NCI-H1092 treated with DMSO at 0.1 percent for 48 hours (cell line): Measurements from ENCODE around the gene SUPV3L1.
A peak's percentile ranks its signal among the peaks of the same experiment; 100 is the strongest.
"Not testable (repeated sequence)": the region's sequence is repeated elsewhere in the genome, so short reads cannot be mapped to it uniquely, and the experiment has no call there.

Experiments
- DNase-seq: peaks from one replicate; lab custom pipeline; 2025; lab: John Stamatoyannopoulos, UW

The SUPV3L1 gene

DNA sequence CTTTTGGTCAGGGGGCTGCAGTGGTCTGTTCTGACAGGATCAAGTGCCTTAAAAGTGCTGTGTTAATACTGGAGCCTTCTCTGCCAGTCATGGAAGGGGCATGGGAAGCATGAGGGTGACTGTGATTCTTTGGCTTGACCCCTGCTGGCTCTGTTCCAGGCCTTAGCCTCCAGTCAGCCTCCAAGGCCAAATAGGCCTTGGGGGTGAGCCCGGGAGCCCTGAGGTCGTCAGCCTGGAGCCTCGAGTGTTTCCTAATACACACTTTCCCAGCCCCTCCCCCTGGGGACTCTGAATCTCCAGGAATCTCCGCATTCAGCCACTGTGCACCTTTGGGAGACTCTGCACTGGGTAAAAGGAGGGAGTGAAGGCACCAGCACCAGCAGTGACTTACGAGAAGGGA lies 50.1 kb downstream of the SUPV3L1 start:
- no peak for DNase-seq

DNA sequence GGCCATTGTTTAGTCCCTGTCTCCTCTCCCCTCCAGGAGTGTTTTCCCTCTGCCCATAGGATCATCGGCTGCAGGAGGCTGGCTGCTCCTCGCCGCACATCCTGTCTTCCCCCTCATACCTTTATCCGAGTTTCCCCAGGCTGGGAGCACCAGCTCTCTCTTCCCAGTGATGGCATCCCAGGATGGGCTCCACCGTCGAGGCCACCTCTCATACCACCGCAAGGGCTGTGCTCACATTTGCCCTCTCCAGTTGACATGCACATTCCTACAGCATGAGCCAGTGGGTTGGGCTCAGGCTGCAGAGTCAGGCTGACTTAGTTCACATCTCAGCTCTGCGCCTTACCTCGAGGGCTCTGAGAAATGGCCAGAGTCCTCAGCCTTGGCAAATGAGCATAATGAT lies 52.2 kb downstream of the SUPV3L1 start:
- no peak for DNase-seq

DNA sequence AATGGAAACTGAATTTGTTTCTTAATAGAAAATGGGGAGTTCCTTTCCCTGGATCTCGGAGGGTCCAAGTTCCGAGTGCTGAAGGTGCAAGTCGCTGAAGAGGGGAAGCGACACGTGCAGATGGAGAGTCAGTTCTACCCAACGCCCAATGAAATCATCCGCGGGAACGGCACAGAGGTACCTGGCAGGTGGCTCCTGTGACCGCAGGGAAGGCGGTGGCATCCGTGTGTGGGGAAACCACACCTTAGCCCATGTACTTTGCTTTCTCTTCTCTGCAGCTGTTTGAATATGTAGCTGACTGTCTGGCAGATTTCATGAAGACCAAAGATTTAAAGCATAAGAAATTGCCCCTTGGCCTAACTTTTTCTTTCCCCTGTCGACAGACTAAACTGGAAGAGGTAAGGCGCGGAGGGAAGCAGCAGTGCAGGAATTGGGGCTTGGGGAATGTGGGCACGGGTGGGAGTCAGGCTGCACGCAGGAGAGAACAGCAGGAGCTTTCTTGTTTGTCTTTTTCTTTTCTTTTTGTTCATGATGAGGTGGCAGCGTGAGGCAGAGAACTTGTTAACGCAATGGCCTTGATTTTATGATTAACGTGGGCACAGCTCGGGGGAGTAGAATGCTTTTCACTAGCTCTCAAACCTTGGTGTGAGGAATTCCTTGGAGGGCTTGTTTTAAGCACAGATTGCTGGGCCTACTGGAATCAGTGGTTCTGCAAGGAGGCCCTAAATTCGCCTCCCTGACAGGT lies 52.9 kb downstream of the SUPV3L1 start:
- no peak for DNase-seq

DNA sequence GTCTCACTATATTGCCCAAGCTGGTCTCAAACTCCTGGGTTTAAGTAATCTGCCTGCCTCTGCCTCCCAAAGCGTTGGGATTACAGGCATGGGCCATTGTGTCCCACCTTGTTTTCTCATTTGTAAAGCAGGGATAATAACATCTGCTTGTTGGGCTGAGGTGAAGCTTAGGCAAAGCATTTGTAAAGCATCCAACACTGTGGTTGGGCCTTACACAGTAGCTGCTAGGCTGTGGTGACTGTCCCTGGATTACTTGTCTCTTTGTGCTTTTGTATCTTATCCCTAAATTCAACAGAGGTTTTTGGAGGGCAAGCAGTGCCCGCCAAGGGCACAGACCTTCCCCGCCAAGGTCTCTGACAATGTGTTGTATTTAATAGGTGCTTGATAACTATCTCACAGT lies 54.4 kb downstream of the SUPV3L1 start:
- DNase-seq: no peak

DNA sequence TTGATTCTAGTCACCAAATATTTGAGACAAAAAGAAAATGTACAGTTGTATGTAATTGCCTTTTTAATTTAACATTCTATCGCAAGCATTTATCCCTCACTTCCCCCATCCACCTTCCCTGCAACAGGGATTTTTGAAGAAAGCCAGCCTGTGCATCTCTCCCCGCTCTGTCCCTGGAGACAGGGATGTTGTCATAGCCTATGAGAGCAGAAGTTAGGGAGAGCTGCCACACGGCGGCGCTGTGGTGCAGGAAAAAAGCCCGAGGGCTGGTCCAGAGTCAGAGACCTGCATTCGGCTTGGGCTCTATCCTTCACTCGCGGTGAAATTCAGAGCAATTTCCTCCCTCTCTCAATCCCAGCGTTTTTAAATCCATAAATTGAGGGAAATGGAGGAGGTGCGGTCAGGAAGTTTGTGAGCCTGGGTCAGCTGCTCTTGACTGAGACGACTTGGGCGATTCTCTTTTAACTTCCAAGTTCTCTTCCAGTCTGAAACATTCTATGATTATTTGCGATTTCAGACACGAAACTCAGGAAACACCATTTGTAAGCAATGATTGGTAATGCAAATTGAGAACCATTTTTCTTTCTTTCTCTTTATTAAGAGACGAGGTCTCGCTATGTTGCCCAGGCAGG lies 57.6 kb downstream of the SUPV3L1 start:
- DNase-seq: peak; percentile 62

DNA sequence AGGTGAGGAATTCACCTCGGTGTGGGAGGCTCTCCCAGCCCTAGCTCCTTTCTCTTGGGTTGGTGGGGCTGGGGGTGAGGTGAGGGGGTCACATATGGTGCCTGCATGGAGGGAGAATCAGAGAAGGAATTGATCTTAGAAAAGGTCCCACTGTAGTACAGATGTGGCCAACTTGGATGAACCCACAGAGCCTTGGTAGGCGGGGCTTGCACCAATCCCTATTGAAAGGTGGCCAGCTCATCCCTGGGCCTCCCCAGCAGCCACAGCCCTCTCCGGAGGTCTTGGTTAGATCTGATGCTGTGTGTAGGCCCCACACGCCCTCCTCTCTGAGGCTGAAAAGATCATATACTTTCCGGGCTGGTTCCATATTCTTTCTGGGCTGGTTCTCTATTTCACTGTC lies 59.1 kb downstream of the SUPV3L1 start:
- no peak for DNase-seq

DNA sequence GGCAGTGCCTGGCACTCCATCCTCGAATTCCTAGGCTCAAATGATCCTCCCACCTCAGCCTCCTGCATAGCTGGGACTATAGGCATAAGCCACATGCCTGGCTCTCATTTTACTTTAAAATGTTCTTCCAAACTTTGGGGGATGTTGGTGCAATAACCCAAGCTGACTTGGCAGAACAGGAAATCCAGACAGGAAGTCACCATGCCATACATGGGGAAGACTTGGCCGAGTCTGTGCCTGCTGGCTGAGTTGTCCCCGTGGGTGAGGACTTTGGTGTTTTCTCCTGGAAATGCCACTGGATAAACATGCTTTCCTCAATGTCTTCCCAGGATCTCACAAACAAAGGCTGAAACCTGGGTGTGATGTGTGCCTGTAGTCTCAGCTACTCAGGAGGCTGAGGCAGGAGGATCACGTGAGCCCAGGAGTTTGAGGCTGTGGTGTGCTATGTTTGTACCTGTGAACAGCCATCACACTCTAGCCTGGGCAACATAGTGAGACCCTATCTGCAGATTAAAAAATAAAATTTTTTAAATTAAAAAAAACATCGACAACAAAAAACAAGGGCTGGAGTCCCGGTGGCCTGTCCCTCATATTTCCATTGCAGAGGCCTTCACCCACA lies 59.9 kb downstream of the SUPV3L1 start:
- no peak for DNase-seq

DNA sequence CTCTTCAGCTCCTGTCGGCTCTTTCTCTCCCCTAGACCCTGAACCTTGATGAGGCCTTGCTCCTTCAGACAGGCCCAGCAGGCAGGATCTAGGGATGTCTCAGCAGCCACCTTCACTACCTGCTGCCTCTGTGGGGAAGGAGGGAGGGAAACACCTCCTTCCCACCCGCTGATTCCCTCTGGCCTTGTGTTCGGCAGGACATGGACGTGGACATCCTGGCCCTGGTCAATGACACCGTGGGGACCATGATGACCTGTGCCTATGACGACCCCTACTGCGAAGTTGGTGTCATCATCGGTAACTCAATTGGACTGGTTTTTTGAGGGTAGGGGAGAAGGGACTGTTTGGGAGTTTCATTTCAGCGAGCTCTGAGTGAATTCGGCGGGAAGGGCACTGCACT lies 60.4 kb downstream of the SUPV3L1 start:
- DNase-seq: no peak

DNA sequence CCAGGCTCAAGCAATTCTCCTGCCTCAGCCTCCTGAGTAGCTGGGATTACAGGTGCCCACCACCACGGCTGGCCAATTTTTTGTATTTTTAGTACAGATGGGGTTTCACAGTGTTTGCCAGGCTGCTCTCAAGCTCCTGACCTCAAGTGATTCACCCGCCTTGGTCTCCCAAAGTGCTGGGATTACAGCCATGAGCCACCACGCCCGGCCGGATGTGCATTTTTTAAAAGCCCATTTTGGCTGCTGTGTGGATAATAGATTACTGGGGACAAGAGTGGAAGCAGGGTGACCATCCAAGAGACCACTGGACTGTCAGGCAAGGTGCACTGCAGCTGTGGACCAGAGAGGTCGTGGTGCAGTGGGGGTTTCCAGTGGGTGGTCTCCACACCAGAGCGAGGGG lies 61.5 kb downstream of the SUPV3L1 start:
- DNase-seq: no peak

DNA sequence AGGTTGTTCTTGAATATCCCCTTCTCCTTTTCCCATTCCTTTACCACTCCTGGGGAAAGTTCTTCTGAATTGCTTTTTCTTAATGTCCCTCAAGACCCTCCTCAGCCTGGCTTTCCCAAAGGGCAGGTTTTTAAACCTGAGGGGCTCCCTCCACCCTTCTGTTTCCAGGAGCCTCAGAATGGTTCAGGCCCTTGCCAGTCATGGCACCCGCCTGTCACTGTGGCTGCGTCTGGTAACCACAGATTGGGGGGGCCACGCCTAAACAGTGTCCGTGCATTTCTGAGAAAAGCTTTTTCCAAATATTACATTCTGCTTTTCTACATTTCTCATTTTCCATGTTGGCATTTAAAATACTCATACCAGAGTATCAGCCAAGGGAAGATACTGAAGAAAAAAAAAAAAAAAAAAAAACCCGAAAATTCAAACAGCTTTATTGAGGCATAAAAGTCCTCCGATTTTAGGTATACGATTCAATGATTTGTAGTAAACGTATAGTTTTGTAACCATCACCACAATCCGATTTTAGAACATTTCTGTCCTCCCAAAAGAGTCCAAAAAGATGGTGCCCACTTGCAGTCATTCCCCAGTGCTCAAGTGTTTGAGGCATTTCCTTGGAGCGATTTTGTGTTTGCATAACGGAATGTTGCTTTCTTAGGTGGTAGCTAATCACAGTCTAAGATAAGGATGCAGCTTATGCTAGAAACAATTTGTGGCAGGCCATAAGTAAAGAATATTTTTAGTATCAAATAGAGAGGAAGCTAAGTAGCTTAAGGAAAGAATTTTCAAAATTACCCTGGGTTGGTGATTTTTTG lies 62.2 kb downstream of the SUPV3L1 start:
- DNase-seq: no peak

DNA sequence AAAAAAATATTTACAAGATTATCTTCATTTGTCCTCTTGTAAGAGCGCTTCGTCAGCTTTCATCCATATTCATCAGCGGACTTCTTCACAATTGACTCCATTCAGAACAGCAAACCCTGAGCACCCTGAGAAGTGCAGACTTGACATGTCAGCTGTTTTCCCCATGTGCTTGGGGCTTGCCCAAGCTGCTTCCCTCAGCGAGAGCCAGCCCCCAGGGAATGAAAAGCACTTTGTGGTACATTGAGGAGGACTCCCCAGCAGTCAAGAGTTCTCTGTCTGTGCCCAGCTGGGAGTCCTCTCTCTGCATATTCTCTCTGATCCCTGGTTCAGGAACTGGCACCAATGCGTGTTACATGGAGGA lies 62.8 kb downstream of the SUPV3L1 start:
- no peak for DNase-seq

DNA sequence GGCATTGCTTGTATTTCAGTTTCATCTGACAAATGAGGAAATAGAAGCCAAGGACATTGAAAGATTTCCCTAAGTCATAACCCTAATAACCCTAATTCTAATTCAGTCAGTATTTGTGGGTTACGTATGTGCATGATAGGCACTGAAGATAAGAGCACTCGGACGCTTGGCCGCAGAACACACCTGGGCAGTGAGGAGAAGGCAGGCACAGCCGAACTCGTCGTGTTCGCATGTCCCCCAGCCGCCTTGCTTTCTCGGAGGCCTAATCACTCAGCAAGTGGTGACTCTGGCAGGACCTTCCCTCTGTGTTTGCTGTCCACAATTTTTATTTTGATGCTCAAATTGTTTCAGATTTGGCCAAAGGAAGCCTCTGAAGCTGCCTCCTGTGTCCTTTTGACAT lies 63.8 kb downstream of the SUPV3L1 start:
- DNase-seq: no peak

DNA sequence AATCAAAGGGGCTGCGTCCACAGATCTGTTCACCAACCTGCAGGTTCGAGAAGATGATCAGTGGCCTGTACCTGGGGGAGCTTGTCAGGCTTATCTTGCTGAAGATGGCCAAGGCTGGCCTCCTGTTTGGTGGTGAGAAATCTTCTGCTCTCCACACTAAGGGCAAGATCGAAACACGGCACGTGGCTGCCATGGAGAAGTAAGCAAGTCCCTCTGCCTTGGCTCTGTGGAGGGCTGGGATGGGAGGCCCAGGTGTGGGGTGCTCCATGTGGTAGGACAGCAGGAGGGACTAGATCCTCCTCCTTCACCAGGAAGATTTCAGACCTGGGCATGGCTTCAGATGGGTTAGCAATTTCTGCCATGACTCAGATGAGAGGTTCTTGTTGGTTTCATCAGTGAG lies 66.0 kb downstream of the SUPV3L1 start:
- no peak for DNase-seq

DNA sequence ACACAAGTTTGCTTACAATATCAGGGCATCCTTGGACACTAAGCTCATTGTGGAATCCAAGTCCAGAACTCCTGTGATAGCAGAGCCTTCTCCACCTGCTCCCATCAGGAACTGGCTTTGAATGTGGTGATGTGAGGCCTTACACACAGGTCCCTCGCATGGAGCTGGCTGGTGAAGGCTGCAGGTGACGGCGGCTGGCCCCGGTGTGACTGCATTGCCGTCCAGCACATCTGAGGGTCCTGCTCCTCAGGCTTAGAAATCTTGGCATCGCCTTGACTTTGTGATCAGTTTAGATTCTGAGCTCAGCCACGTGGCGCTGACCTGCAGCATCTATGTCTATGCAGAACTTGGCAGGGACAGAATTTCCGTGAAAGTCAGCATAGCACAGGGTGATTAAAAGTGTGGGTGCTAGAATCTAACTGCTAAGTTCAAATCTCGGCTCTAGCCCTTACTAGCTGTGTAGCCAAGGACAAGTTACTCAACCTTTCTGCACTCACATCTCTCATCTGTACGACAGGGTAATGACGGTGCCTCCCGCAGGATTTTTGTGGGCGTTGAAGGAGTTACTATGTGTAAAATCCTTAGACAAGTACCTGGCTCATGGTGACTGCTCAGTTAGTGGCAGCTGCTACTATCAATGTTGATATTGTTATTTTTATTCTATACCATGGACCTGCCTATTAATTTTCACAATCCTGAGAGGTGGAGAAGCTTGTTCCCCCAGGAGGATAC lies 66.7 kb downstream of the SUPV3L1 start:
- DNase-seq: no peak

DNA sequence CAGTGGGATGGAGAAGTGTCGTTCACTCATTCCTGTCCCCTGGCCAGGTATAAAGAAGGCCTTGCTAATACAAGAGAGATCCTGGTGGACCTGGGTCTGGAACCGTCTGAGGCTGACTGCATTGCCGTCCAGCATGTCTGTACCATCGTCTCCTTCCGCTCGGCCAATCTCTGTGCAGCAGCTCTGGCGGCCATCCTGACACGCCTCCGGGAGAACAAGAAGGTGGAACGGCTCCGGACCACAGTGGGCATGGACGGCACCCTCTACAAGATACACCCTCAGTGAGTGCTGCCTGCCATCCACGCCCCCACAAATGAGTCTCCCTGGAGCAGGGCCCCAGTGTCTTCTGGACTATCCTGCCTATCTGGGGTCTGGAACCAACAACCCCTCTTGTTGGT lies 67.3 kb downstream of the SUPV3L1 start:
- DNase-seq: no peak

DNA sequence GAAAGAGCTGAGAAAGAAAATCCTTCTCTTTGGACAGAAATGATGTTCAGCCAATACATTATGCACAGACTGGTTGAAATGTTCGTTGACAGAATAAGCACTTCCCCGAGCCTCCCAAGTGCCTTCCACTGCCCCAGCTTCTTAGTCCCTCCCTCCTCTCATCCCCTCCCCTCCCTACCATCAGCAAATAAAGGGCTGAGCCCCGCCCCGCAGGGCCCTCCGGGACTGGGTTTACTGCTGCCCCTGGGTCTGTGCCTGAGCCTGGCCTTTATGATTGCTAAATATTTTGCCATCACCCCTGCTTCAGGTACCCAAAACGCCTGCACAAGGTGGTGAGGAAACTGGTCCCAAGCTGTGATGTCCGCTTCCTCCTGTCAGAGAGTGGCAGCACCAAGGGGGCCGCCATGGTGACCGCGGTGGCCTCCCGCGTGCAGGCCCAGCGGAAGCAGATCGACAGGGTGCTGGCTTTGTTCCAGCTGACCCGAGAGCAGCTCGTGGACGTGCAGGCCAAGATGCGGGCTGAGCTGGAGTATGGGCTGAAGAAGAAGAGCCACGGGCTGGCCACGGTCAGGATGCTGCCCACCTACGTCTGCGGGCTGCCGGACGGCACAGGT lies 68.2 kb downstream of the SUPV3L1 start:
- no peak for DNase-seq

DNA sequence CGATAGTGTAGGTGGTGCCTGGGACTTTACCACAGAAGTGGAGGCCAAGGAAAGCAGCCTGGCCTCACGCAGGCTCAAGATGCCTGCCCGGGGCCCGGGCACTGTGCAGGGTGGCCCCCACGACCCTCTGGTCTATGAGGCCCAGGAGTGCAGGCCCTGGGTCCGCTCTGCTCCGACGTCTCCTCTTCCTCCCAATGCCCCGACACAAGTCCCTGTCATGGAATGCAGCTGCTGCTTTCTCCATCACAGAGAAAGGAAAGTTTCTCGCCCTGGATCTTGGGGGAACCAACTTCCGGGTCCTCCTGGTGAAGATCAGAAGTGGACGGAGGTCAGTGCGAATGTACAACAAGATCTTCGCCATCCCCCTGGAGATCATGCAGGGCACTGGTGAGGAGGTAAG lies 70.0 kb downstream of the SUPV3L1 start:
- no peak for DNase-seq

DNA sequence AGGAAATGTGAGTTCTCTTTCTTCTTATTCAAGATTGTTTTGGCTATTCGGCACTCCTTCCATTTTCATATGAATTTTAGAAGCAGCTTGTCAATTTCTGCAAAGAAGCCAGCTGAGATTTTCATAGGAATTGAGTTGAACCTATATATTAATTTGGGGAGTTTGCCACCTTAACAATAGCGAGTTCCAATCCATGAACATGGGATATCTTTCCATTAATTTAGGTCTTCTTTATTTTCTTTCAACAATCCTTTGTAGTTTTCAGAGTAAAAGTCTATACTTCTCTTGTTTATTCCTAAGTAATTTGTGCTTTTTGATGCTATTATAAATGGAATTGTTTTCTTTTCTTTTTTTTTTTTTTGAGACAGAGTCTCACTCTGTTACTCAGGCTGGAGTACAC lies 71.4 kb downstream of the SUPV3L1 start:
- not testable (repeated sequence) for DNase-seq

DNA sequence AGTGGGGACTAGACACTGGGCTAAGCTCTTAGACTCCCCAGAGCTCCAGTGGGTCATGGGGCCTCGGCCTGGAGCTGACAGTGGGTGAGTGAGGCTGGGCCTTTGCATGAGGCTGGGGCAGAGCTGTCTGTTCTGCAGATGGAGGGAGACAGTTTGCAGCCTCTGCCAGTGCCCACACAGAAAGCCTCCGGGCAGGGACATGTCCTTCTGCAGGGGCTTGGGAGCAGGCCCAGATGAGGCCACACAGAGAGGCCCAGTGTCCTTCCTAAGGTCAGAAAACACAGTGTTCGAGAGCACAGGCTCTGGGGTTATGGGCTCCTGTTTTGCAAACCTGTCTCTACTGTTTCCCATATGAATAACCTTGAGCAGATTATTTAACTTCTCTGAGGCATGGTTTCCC lies 73.1 kb downstream of the SUPV3L1 start:
- no peak for DNase-seq

DNA sequence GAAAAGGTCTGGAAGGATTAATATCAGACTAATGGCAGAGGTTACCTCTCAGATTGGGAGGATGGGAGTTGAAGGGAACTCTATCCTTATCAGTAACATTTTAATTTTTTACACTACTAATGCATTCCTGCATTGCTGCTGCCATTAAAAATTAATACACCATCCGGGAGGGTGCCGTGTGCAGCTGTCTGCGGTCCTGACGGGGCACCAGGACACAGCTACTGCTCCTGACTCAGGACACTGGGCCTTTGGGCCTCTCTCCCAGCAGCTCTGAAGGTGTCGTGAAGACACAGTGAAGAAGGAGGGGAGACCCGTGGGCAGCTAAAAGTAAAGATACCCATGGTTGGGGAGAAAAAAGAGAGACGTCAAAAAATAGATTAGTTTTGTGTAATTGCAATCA lies 74.8 kb downstream of the SUPV3L1 start:
- DNase-seq: no peak
